Measurements from ENCODE around the gene CTNNA1. TPM values are rescaled to one million over a fixed set of nuclear protein-coding genes. Genes with fewer than 3 reads are reported as not detected.

CTNNA1 gene
- total RNA-seq, 4 donors from 2014 or later = 92.6 to 164 (median 114) TPM

- H3K27ac ChIP-seq = no peak overlapping the region
- intact Hi-C loops (cut with DNase I; ENCODE audit: low total_unique reads) (no loop called here), in situ Hi-C loops (cut with MboI; ENCODE audit: low sequenced_read_pairs in 4 of 4) (no loop called here)
- H3K27me3 ChIP-seq = no peaks in the 10 kb centered on the region
- H3K36me3 ChIP-seq = peaks cover 0 to 4% of the 10 kb centered on the region in 2 donors
- TF ChIP-seq POLR2A (IDR thresholded peaks at IDR 0.05) (no peak), CTCF (IDR thresholded peaks at IDR 0.05 in 4 of 5, conservative IDR thresholded peaks at IDR 0.05 in 1 of 5) (no peak)
- H3K4me1 ChIP-seq = peaks cover 29 to 38% of the 10 kb centered on the region in 2 donors
- DNase-seq = no peak
- ATAC-seq = no peak
- H3K4me3 ChIP-seq = no peak overlapping the region
- H3K9me3 ChIP-seq = no peaks in the 10 kb centered on the region
Observed at GRCh38 chr5:138762110-138762509, 8.9 kb downstream of the CTNNA1 start.

- Histone ChIP-seq H3K9me3 (no peaks in the 10 kb centered on the region), H3K36me3 (peaks cover 0 to 2% of the 10 kb centered on the region in 2 donors), H3K27ac (no peak overlapping the region), H3K27me3 (no peaks in the 10 kb centered on the region), H3K4me3 (no peak overlapping the region), H3K4me1 (peaks cover 31 to 37% of the 10 kb centered on the region in 2 donors)
- DNase-seq = no peak
- intact Hi-C loops (cut with DNase I; ENCODE audit: low total_unique reads) = no loop called here
- in situ Hi-C loops (cut with MboI; ENCODE audit: low sequenced_read_pairs in 4 of 4) = no loop called here
- TF ChIP-seq CTCF (IDR thresholded peaks at IDR 0.05 in 4 of 5, conservative IDR thresholded peaks at IDR 0.05 in 1 of 5) = no peak
- TF ChIP-seq POLR2A (IDR thresholded peaks at IDR 0.05) = no peak
- no peak for ATAC-seq
Observed at GRCh38 chr5:138763037-138763778, 10.0 kb downstream of the CTNNA1 start.

GRCh38 chr5:138770291-138770690, 17.1 kb downstream of the CTNNA1 start:
- no peak for DNase-seq

GRCh38 chr5:138770977-138771376, 17.8 kb downstream of the CTNNA1 start:
- no peak overlapping the region for H3K4me3 ChIP-seq
- H3K9me3 ChIP-seq = no peaks in the 10 kb centered on the region
- peaks cover 19 to 23% of the 10 kb centered on the region in 2 donors for H3K4me1 ChIP-seq
- no peaks in the 10 kb centered on the region for H3K27me3 ChIP-seq
- ATAC-seq (no peak), DNase-seq (no peak)
- in situ Hi-C loops (cut with MboI; ENCODE audit: low sequenced_read_pairs in 4 of 4) = no loop called here
- H3K27ac ChIP-seq = no peak overlapping the region
- intact Hi-C loops (cut with DNase I; ENCODE audit: low total_unique reads) = no loop called here
- no peaks in the 10 kb centered on the region for H3K36me3 ChIP-seq
- TF ChIP-seq POLR2A (IDR thresholded peaks at IDR 0.05) (no peak), CTCF (IDR thresholded peaks at IDR 0.05 in 4 of 5, conservative IDR thresholded peaks at IDR 0.05 in 1 of 5) (no peak)

More at GRCh38 chr5:138770291-138770690, 17.1 kb downstream of the CTNNA1 start:
- Histone ChIP-seq H3K4me1 (peaks cover 19 to 24% of the 10 kb centered on the region in 2 donors), H3K36me3 (no peaks in the 10 kb centered on the region), H3K4me3 (no peak overlapping the region), H3K27ac (no peak overlapping the region), H3K9me3 (no peaks in the 10 kb centered on the region), H3K27me3 (no peaks in the 10 kb centered on the region)
- in situ Hi-C loops (cut with MboI; ENCODE audit: low sequenced_read_pairs in 4 of 4) = no loop called here
- ATAC-seq = no peak
- no peak for TF ChIP-seq CTCF (IDR thresholded peaks at IDR 0.05 in 4 of 5, conservative IDR thresholded peaks at IDR 0.05 in 1 of 5)
- no peak for TF ChIP-seq POLR2A (IDR thresholded peaks at IDR 0.05)
- intact Hi-C loops (cut with DNase I; ENCODE audit: low total_unique reads) = no loop called here
